IMR-90 (cell line): ENCODE data around the gene NHSL2. TPM values are rescaled to one million over a fixed set of nuclear protein-coding genes. Genes with fewer than 3 reads are reported as not detected.
A peak's percentile ranks its signal among the peaks of the same experiment; 100 is the strongest.

ENCODE experiments used
- ATAC-seq: fragments of 200-7000 bp; cut with Tn5 transposase; 2 replicates; pipeline ENCODE4 v1.9.1; 2020; ENCODE audit warnings: low read depth, mild to moderate bottlenecking, moderate library complexity
- Bru-seq: library from RNA; stranded (reverse); fragments of 400-500 nt; gene quantifications from one replicate; lab custom pipeline; 2021; lab: Mats Ljungman, UMichigan
- BruChase-seq, 2 experiments: library from RNA; stranded (reverse); fragments of 400-500 nt; gene quantifications; one replicate each; lab custom pipeline; 2021; lab: Mats Ljungman, UMichigan
- BruUV-seq: library from RNA; stranded (reverse); fragments of 400-500 nt; replicated peaks from 2 replicates; lab custom pipeline; 2021; lab: Mats Ljungman, UMichigan
- CTCF ChIA-PET: fragments of 300-600 bp; formaldehyde crosslinking; extraction: SDS; loops from one replicate; lab custom pipeline; 2021; ENCODE audit warnings: antibody characterized with exemption; lab: Yijun Ruan, JAX
- POLR2A ChIA-PET: fragments of 300-600 bp; sonication (Branson Sonifier 250); formaldehyde crosslinking; loops from one replicate; lab custom pipeline; 2022; ENCODE audit warnings: antibody characterized with exemption; ENCODE audit not compliant: unreplicated experiment; lab: Charles Lee
- DNase-seq: peaks from one replicate; pipeline ENCODE4 v3.0.0; 2013
- H2AFZ ChIP-seq: replicated peaks from 2 replicates; pipeline ENCODE3; 2013; ENCODE audit warnings: low read length, mild to moderate bottlenecking; ENCODE audit not compliant: poor library complexity
- H2AK5ac ChIP-seq: 2 replicates; pipeline ENCODE4 v1.6.1; 2013; ENCODE audit warnings: low read depth, low read length, inconsistent platforms
- H2AK9ac ChIP-seq: replicated peaks from 2 replicates; pipeline ENCODE3; 2013; ENCODE audit warnings: mild to moderate bottlenecking, low read depth, low read length, moderate library complexity; ENCODE audit not compliant: poor library complexity
- H2BK120ac ChIP-seq: 2 replicates; pipeline ENCODE4 v1.6.1; 2013; ENCODE audit warnings: low read depth, low read length, inconsistent platforms
- H2BK15ac ChIP-seq: 3 replicates; pipeline ENCODE4 v1.6.1; 2013; ENCODE audit warnings: low read depth, low read length, inconsistent platforms
- H2BK20ac ChIP-seq: 2 replicates; pipeline ENCODE4 v1.6.1; 2013; ENCODE audit warnings: low read depth, mild to moderate bottlenecking, inconsistent platforms, low read length, moderate library complexity
- H2BK5ac ChIP-seq: 2 replicates; pipeline ENCODE4 v1.6.1; 2013; ENCODE audit warnings: mild to moderate bottlenecking, low read depth, low read length, inconsistent platforms; ENCODE audit not compliant: poor library complexity, severe bottlenecking
- H3K14ac ChIP-seq: replicated peaks from 2 replicates; pipeline ENCODE4 v1.6.1; 2013; ENCODE audit warnings: low read depth, low read length, inconsistent platforms
- H3K18ac ChIP-seq: 2 replicates; pipeline ENCODE4 v1.6.1; 2013; ENCODE audit warnings: low read depth, low read length, control low read depth
- H3K23ac ChIP-seq: 2 replicates; pipeline ENCODE4 v1.6.1; 2013; ENCODE audit warnings: low read depth, low read length, inconsistent platforms
- H3K27ac ChIP-seq: 2 replicates; pipeline ENCODE4 v1.5.1; 2013; ENCODE audit warnings: mild to moderate bottlenecking, control low read depth, low read length; ENCODE audit not compliant: insufficient read depth
- H3K27me3 ChIP-seq: 2 replicates; pipeline ENCODE4 v1.6.1; 2013; ENCODE audit warnings: low read length; ENCODE audit not compliant: control insufficient read depth, insufficient read depth
- H3K36me3 ChIP-seq: 2 replicates; pipeline ENCODE4 v1.6.1; 2013; ENCODE audit warnings: low read length, mixed read lengths; ENCODE audit not compliant: control insufficient read depth, insufficient read depth
- H3K4ac ChIP-seq: 2 replicates; pipeline ENCODE4 v1.6.1; 2013; ENCODE audit warnings: low read depth, low read length, inconsistent platforms
- H3K4me1 ChIP-seq: 2 replicates; pipeline ENCODE4 v1.6.1; 2013; ENCODE audit warnings: low read length, mixed read lengths; ENCODE audit not compliant: control insufficient read depth, insufficient read depth
- H3K4me2 ChIP-seq: 2 replicates; pipeline ENCODE4 v1.6.1; 2013; ENCODE audit warnings: low read depth, mild to moderate bottlenecking, control low read depth, low read length, moderate library complexity
- H3K4me3 ChIP-seq: 2 replicates; pipeline ENCODE4 v1.5.1; 2013; ENCODE audit warnings: low read depth, mild to moderate bottlenecking, control low read depth, low read length, moderate library complexity; ENCODE audit not compliant: insufficient read depth
- H3K56ac ChIP-seq: 2 replicates; pipeline ENCODE4 v1.6.1; 2013; ENCODE audit warnings: low read length, inconsistent platforms; ENCODE audit not compliant: insufficient read depth; ENCODE audit errors: extremely low read depth
- H3K79me1 ChIP-seq, 2 experiments: 2 replicates each; pipeline ENCODE4 v1.6.1; 2013; ENCODE audit warnings: low read length in 2 of 2, inconsistent platforms in 1 of 2, low read depth in 1 of 2
- H3K9ac ChIP-seq: 2 replicates; pipeline ENCODE4 v1.6.1; 2013; ENCODE audit warnings: low read depth, low read length, control low read depth
- H3K9me1 ChIP-seq: 2 replicates; pipeline ENCODE4 v1.6.1; 2013; ENCODE audit warnings: low read length, inconsistent platforms; ENCODE audit not compliant: insufficient read depth
- H3K9me3 ChIP-seq: 2 replicates; pipeline ENCODE4 v1.6.1; 2013; ENCODE audit warnings: low read length; ENCODE audit not compliant: control insufficient read depth, insufficient read depth
- H4K20me1 ChIP-seq: 2 replicates; pipeline ENCODE4 v1.6.1; 2013; ENCODE audit warnings: low read length, inconsistent platforms; ENCODE audit not compliant: insufficient read depth
- H4K5ac ChIP-seq: 2 replicates; pipeline ENCODE4 v1.6.1; 2013; ENCODE audit warnings: mild to moderate bottlenecking, low read depth, low read length, control low read depth
- H4K8ac ChIP-seq, 2 experiments: 2 replicates each; pipeline ENCODE4 v1.6.1; 2013; ENCODE audit warnings: low read depth in 2 of 2, low read length in 2 of 2, control low read depth in 1 of 2, inconsistent platforms in 1 of 2
- H4K91ac ChIP-seq: 2 replicates; pipeline ENCODE4 v1.6.1; 2013; ENCODE audit warnings: low read depth, low read length, inconsistent platforms; ENCODE audit not compliant: insufficient read depth
- CHD1 ChIP-seq: IDR thresholded peaks from 2 replicates; pipeline ENCODE4 v1.6.1; 2012; ENCODE audit warnings: low read depth, low read length, improper control_type of control experiment
- ELK1 ChIP-seq: fragments of 150-350 bp; IDR thresholded peaks from 2 replicates; pipeline ENCODE4 v1.6.1; 2016; ENCODE audit warnings: low read depth, mild to moderate bottlenecking, low read length, moderate library complexity, borderline replicate concordance
- NFE2L2 ChIP-seq: fragments of 150-350 bp; IDR thresholded peaks from 2 replicates; pipeline ENCODE4 v1.6.1; 2016; ENCODE audit warnings: low read depth, mild to moderate bottlenecking, low read length
- RAD21 ChIP-seq: IDR thresholded peaks from 2 replicates; pipeline ENCODE4 v1.6.1; 2012; ENCODE audit warnings: low read length, improper control_type of control experiment
- WGBS, 2 experiments: methylation state at CpG; one replicate each; pipeline versions ENCODE4 v1.1.5 to v1.1.7; 2013; ENCODE audit warnings: missing lambda C conversion rate in 2 of 2; ENCODE audit not compliant: insufficient read length in 1 of 2; ENCODE audit errors: extremely low coverage in 2 of 2; 5-methylcytosine and 5-hydroxymethylcytosine counted together
- dilution Hi-C: fragments of 300-500 bp; cut with HindIII; formaldehyde crosslinking; loops from one replicate; pipeline ENCODE4 v1.14.3; 2018; ENCODE audit warnings: low sequenced_read_pairs; ENCODE audit not compliant: unreplicated experiment
- in situ Hi-C: fragments of 300-500 bp; cut with MboI; formaldehyde crosslinking; loops from 3 replicates; pipeline ENCODE4 v1.14.3; 2019; ENCODE audit warnings: low sequenced_read_pairs, inconsistent platforms, mixed read lengths
- intact Hi-C: fragments of 100-400 bp; cut with micrococcal nuclease; formaldehyde crosslinking; loops from 2 replicates; pipeline ENCODE4 v1.10.0; 2022
- long read RNA-seq: library from polyadenylated mRNA; unstranded; transcript quantifications from one replicate; pipeline ENCODE4 v2.0.0, GENCODE V29; 2021; ENCODE audit not compliant: unreplicated experiment
- polyA plus RNA-seq, 3 experiments: library from polyadenylated mRNA; depleted of rRNA; stranded (reverse); fragments of >200 nt; gene quantifications; 2 replicates each; pipeline ENCODE4 v1.2.3, GENCODE V29; 2012; ENCODE audit warnings: low replicate concordance in 1 of 3
- total RNA-seq: library from RNA; depleted of rRNA; stranded (reverse); fragments of >200 nt; gene quantifications from 2 replicates; pipeline ENCODE4 v1.2.3, GENCODE V29; 2012; rRNA removed

Gene NHSL2
- total RNA-seq (0.72 and 0.83 TPM in 2 replicates), polyA plus RNA-seq (2012; rRNA removed) (0.75 and 0.89 TPM in 2 replicates), Bru-seq, nascent RNA (percentile 19 among the genes with signal in this experiment), BruChase-seq, experiment 1, labeled RNA remaining after a 6-hour chase (percentile 26 among the genes with signal in this experiment), BruChase-seq, experiment 2, labeled RNA remaining after a 2-hour chase (percentile 23 among the genes with signal in this experiment)
- 0.17 and 0.54 TPM in 2 replicates for polyA plus RNA-seq (2012; cell fraction: cytosol; rRNA removed)
- 1.1 and 1.2 TPM in 2 replicates for polyA plus RNA-seq (2012; cell fraction: nucleus; rRNA removed; ENCODE audit: low replicate concordance)
- long read RNA-seq, partial matches to known transcripts, result 0 of 1 reads
- long read RNA-seq, other reads (novel, unspliced or antisense), result 1 of 1 reads

GRCh38 chrX:71910643-71910985, at the start of gene NHSL2:
NHSL2 (plus strand) TSS chrX:71910845.
- no peak within 1 kb of the TSS for H3K14ac ChIP-seq
- no peak within 1 kb of the TSS for H4K91ac ChIP-seq
- no peak within 1 kb of the TSS for H2AK9ac ChIP-seq
- no peak within 1 kb of the TSS for H4K8ac ChIP-seq
- DNase-seq (peak; percentile 6), ATAC-seq (no peak; the same call in 1 of the 2 replicates)
- in situ Hi-C loops (no loop called here), intact Hi-C loops (no loop called here), dilution Hi-C loops (no loop called here)
- WGBS, 2 experiments, result 52% methylated on average over 13 of the region's 26 CpGs; no CpG with 5 or more reads in 1 of the 2 experiments
- H3K27me3 ChIP-seq, result peaks cover 56% of the 10 kb centered on the region
- H3K36me3 ChIP-seq, result no peaks in the 10 kb centered on the region
- H4K20me1 ChIP-seq, result no peaks in the 10 kb centered on the region
- BruUV-seq, result no TSS peak
- H2AFZ ChIP-seq, result peak within 1 kb of the TSS; percentile 53
- 0 out of 2 replicates have a peak, but pooled peaks cover 1% of the 10 kb centered on the region for H3K9me3 ChIP-seq
- H3K56ac ChIP-seq, result no peak within 1 kb of the TSS
- H3K4ac ChIP-seq, result no peak within 1 kb of the TSS
- no peak within 1 kb of the TSS for H2BK15ac ChIP-seq
- H2BK120ac ChIP-seq, result no peak within 1 kb of the TSS
- no peak within 1 kb of the TSS for H4K5ac ChIP-seq
- TF ChIP-seq RAD21, result no peak
- TF ChIP-seq NFE2L2, result no peak
- TF ChIP-seq CHD1, result no peak
- no peak for TF ChIP-seq ELK1
- H2BK5ac ChIP-seq, result no peak within 1 kb of the TSS
- no peak within 1 kb of the TSS for H2BK20ac ChIP-seq
- ChIA-PET POLR2A (interaction anchor here (0.5 kb wide), 1 partner anchor 16 kb away, joined by 3 read pairs; no protein-coding TSS in a partner anchor), CTCF (interaction anchor here (0.8 to 1.8 kb wide), 4 partner anchors 14 to 112 kb away, joined by 3 to 10 read pairs (median 4); no protein-coding TSS in a partner anchor)
- no peaks in the 10 kb centered on the region for H3K9me1 ChIP-seq
- peak within 1 kb of the TSS; percentile 1; the same call in 1 of the 2 replicates for H3K4me3 ChIP-seq
- H3K4me2 ChIP-seq, result peak within 1 kb of the TSS; percentile 40; the same call in 1 of the 2 replicates
- no peak within 1 kb of the TSS for H3K9ac ChIP-seq
- no peak within 1 kb of the TSS for H3K27ac ChIP-seq
- no peak within 1 kb of the TSS for H3K23ac ChIP-seq
- H3K4me1 ChIP-seq, result no peaks in the 10 kb centered on the region
- no peak within 1 kb of the TSS for H3K18ac ChIP-seq
- H3K79me1 ChIP-seq, result no peaks in the 10 kb centered on the region
- H2AK5ac ChIP-seq, result no peak within 1 kb of the TSS
